Dendritic cell treated with granulocyte-macrophage colony-stimulating factor and Interleukin-4, amounts not matched to agents 40 ng/mL and 50 ng/mL, for 4 days (primary cell): Measurements from ENCODE around the gene C7orf33.

Experiments used
- H3K27ac Mint-ChIP-seq: one replicate; pipeline ENCODE4 v1.8.0; 2022; ENCODE audit warnings: mild to moderate bottlenecking, mixed read lengths
- H3K27me3 Mint-ChIP-seq: one replicate; pipeline ENCODE4 v1.8.0; 2022; ENCODE audit warnings: mild to moderate bottlenecking, mixed read lengths
- H3K36me3 Mint-ChIP-seq: one replicate; pipeline ENCODE4 v1.8.0; 2022; ENCODE audit warnings: low read depth, mixed read lengths
- H3K4me1 Mint-ChIP-seq: one replicate; pipeline ENCODE4 v1.8.0; 2022; ENCODE audit warnings: low read depth, mixed read lengths
- H3K4me3 Mint-ChIP-seq: one replicate; pipeline ENCODE4 v1.8.0; 2022; ENCODE audit warnings: mild to moderate bottlenecking, moderate library complexity, mixed read lengths
- H3K9me3 Mint-ChIP-seq: one replicate; pipeline ENCODE4 v1.8.0; 2022; ENCODE audit warnings: mixed read lengths
- intact Hi-C: fragments of 100-400 bp; cut with micrococcal nuclease; formaldehyde crosslinking; loops from one replicate; pipeline ENCODE4 v1.15.0; 2022

C7orf33 gene

GRCh38 chr7:148624735-148625134, 34.2 kb downstream of the C7orf33 start:
- Mint-ChIP-seq H3K4me1 (peaks cover 41% of the 10 kb centered on the region), H3K36me3 (no peaks in the 10 kb centered on the region), H3K27ac (no peak overlapping the region), H3K9me3 (peaks cover 9% of the 10 kb centered on the region), H3K27me3 (no peaks in the 10 kb centered on the region), H3K4me3 (no peak overlapping the region)
- intact Hi-C loops: no loop called here

GRCh38 chr7:148625342-148625741, 34.8 kb downstream of the C7orf33 start:
- Mint-ChIP-seq H3K27me3 (no peaks in the 10 kb centered on the region), H3K4me1 (peaks cover 45% of the 10 kb centered on the region), H3K4me3 (no peak overlapping the region), H3K9me3 (peaks cover 9% of the 10 kb centered on the region), H3K27ac (no peak overlapping the region), H3K36me3 (no peaks in the 10 kb centered on the region)
- intact Hi-C loops: no loop called here

GRCh38 chr7:148626828-148627227, 36.3 kb downstream of the C7orf33 start:
- peaks cover 45% of the 10 kb centered on the region for H3K4me1 Mint-ChIP-seq
- no peak overlapping the region for H3K4me3 Mint-ChIP-seq
- H3K36me3 Mint-ChIP-seq: no peaks in the 10 kb centered on the region
- intact Hi-C loops: no loop called here
- no peak overlapping the region for H3K27ac Mint-ChIP-seq
- no peaks in the 10 kb centered on the region for H3K27me3 Mint-ChIP-seq
- H3K9me3 Mint-ChIP-seq: no peaks in the 10 kb centered on the region

GRCh38 chr7:148628011-148628410, 37.4 kb downstream of the C7orf33 start:
- Mint-ChIP-seq H3K27ac (no peak overlapping the region), H3K4me3 (no peak overlapping the region), H3K9me3 (no peaks in the 10 kb centered on the region), H3K36me3 (no peaks in the 10 kb centered on the region), H3K27me3 (no peaks in the 10 kb centered on the region), H3K4me1 (peaks cover 46% of the 10 kb centered on the region)
- intact Hi-C loops: no loop called here

GRCh38 chr7:148630078-148630477, 39.5 kb downstream of the C7orf33 start:
- H3K27ac Mint-ChIP-seq: no peak overlapping the region
- intact Hi-C loops: no loop called here
- no peaks in the 10 kb centered on the region for H3K36me3 Mint-ChIP-seq
- H3K9me3 Mint-ChIP-seq: no peaks in the 10 kb centered on the region
- H3K27me3 Mint-ChIP-seq: no peaks in the 10 kb centered on the region
- H3K4me1 Mint-ChIP-seq: peaks cover 52% of the 10 kb centered on the region
- no peak overlapping the region for H3K4me3 Mint-ChIP-seq

- H3K36me3 Mint-ChIP-seq: no peaks in the 10 kb centered on the region
- no peaks in the 10 kb centered on the region for H3K9me3 Mint-ChIP-seq
- H3K4me1 Mint-ChIP-seq: peaks cover 35% of the 10 kb centered on the region
- no peaks in the 10 kb centered on the region for H3K27me3 Mint-ChIP-seq
- H3K4me3 Mint-ChIP-seq: no peak overlapping the region
- H3K27ac Mint-ChIP-seq: no peak overlapping the region
- intact Hi-C loops: no loop called here
These were observed 43.2 kb downstream of the C7orf33 start for GRCh38 chr7:148633761-148634160.

GRCh38 chr7:148637094-148637493, 46.5 kb downstream of the C7orf33 start:
- intact Hi-C loops: no loop called here
- H3K27me3 Mint-ChIP-seq: no peaks in the 10 kb centered on the region
- H3K4me1 Mint-ChIP-seq: peaks cover 13% of the 10 kb centered on the region
- peaks cover 9% of the 10 kb centered on the region for H3K9me3 Mint-ChIP-seq
- H3K27ac Mint-ChIP-seq: no peak overlapping the region
- no peak overlapping the region for H3K4me3 Mint-ChIP-seq
- no peaks in the 10 kb centered on the region for H3K36me3 Mint-ChIP-seq

GRCh38 chr7:148645898-148646297, 55.3 kb downstream of the C7orf33 start:
- intact Hi-C loops: no loop called here
- Mint-ChIP-seq H3K27me3 (peaks cover 5% of the 10 kb centered on the region), H3K36me3 (no peaks in the 10 kb centered on the region), H3K4me1 (no peaks in the 10 kb centered on the region), H3K4me3 (no peak overlapping the region), H3K9me3 (no peaks in the 10 kb centered on the region), H3K27ac (no peak overlapping the region)

- no peaks in the 10 kb centered on the region for H3K9me3 Mint-ChIP-seq
- H3K27me3 Mint-ChIP-seq: peaks cover 3% of the 10 kb centered on the region
- H3K4me3 Mint-ChIP-seq: no peak overlapping the region
- intact Hi-C loops: no loop called here
- no peak overlapping the region for H3K27ac Mint-ChIP-seq
- H3K36me3 Mint-ChIP-seq: no peaks in the 10 kb centered on the region
- H3K4me1 Mint-ChIP-seq: no peaks in the 10 kb centered on the region
These were observed 59.8 kb downstream of the C7orf33 start for GRCh38 chr7:148650232-148650858.

- no peak overlapping the region for H3K4me3 Mint-ChIP-seq
- intact Hi-C loops: no loop called here
- H3K4me1 Mint-ChIP-seq: no peaks in the 10 kb centered on the region
- H3K27ac Mint-ChIP-seq: no peak overlapping the region
- peaks cover 1% of the 10 kb centered on the region for H3K27me3 Mint-ChIP-seq
- no peaks in the 10 kb centered on the region for H3K9me3 Mint-ChIP-seq
- no peaks in the 10 kb centered on the region for H3K36me3 Mint-ChIP-seq
These were observed 62.2 kb downstream of the C7orf33 start for GRCh38 chr7:148652773-148653172.

- intact Hi-C loops: no loop called here
- H3K4me3 Mint-ChIP-seq: no peak overlapping the region
These were observed 67.4 kb downstream of the C7orf33 start for GRCh38 chr7:148657929-148658328.

GRCh38 chr7:148661471-148661870, 70.9 kb downstream of the C7orf33 start:
- intact Hi-C loops: no loop called here
- Mint-ChIP-seq H3K4me1 (no peaks in the 10 kb centered on the region), H3K4me3 (no peak overlapping the region), H3K27me3 (no peaks in the 10 kb centered on the region), H3K27ac (no peak overlapping the region), H3K36me3 (no peaks in the 10 kb centered on the region), H3K9me3 (no peaks in the 10 kb centered on the region)

More at GRCh38 chr7:148657929-148658328, 67.4 kb downstream of the C7orf33 start:
- peaks cover 1% of the 10 kb centered on the region for H3K27me3 Mint-ChIP-seq
- no peaks in the 10 kb centered on the region for H3K4me1 Mint-ChIP-seq
- H3K27ac Mint-ChIP-seq: no peak overlapping the region
- H3K9me3 Mint-ChIP-seq: no peaks in the 10 kb centered on the region
- H3K36me3 Mint-ChIP-seq: no peaks in the 10 kb centered on the region

- H3K27me3 Mint-ChIP-seq: no peaks in the 10 kb centered on the region
- H3K27ac Mint-ChIP-seq: no peak overlapping the region
- intact Hi-C loops: no loop called here
- H3K36me3 Mint-ChIP-seq: no peaks in the 10 kb centered on the region
- peaks cover 6% of the 10 kb centered on the region for H3K9me3 Mint-ChIP-seq
- no peak overlapping the region for H3K4me3 Mint-ChIP-seq
- no peaks in the 10 kb centered on the region for H3K4me1 Mint-ChIP-seq
These were observed 72.1 kb downstream of the C7orf33 start for GRCh38 chr7:148662646-148663045.

- Mint-ChIP-seq H3K9me3 (peaks cover 9% of the 10 kb centered on the region), H3K36me3 (no peaks in the 10 kb centered on the region), H3K27ac (no peak overlapping the region), H3K27me3 (no peaks in the 10 kb centered on the region), H3K4me1 (no peaks in the 10 kb centered on the region), H3K4me3 (no peak overlapping the region)
- intact Hi-C loops: no loop called here
These were observed 73.8 kb downstream of the C7orf33 start for GRCh38 chr7:148664324-148664723.

- intact Hi-C loops: no loop called here
- Mint-ChIP-seq H3K36me3 (no peaks in the 10 kb centered on the region), H3K9me3 (peaks cover 9% of the 10 kb centered on the region), H3K27ac (no peak overlapping the region), H3K27me3 (no peaks in the 10 kb centered on the region), H3K4me3 (no peak overlapping the region), H3K4me1 (peaks cover 2% of the 10 kb centered on the region)
These were observed 74.7 kb downstream of the C7orf33 start for GRCh38 chr7:148665221-148665620.
